Adrenal gland (tissue), 5 donors: ENCODE results near the gene KCNMA1.

Source experiments
- POLR2A ChIP-seq, 2 donors: fragments of 450-650 bp; IDR thresholded peaks; one replicate each; pipeline ENCODE4 v1.6.1; 2017; ENCODE audit warnings: antibody characterized with exemption in 2 of 2, mild to moderate bottlenecking in 2 of 2, moderate library complexity in 1 of 2
- TF ChIP-seq, protein P1 (sequence below), 6 experiments: fragments of 450-650 bp in 4 of 6; fragments of 200-600 bp in 2 of 6; sonication (generic) in 1 of 6; IDR thresholded peaks; 1 replicate in 5 of 6; 2 replicates in 1 of 6; pipeline versions ENCODE4 v1.5.1 to v1.8.0; 2016 to 2021; ENCODE audit warnings: antibody characterized with exemption in 6 of 6, mild to moderate bottlenecking in 2 of 6, moderate library complexity in 1 of 6
- donor health status: DM: no; HTN: no; CAD: no.

DNA sequence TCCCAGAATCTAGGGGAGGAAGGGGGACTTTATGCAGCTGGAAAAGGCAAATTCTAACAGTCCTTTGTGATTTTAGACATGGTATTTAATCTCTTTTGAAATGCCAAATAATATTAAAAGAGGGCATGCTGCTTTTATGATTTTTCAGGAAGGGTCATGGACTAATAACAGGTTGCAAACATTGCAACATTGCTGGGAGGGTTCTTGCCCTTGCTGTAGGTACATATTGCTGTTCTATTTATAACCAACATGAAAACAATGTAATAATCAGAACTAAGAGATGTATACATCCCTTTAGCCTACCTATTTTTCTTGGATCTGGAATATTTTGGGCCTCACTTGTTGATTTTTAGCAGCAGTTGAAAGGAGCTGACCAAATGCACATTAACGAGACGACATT lies 411.6 kb downstream of the KCNMA1 start:
- TF ChIP-seq, protein P1, sequence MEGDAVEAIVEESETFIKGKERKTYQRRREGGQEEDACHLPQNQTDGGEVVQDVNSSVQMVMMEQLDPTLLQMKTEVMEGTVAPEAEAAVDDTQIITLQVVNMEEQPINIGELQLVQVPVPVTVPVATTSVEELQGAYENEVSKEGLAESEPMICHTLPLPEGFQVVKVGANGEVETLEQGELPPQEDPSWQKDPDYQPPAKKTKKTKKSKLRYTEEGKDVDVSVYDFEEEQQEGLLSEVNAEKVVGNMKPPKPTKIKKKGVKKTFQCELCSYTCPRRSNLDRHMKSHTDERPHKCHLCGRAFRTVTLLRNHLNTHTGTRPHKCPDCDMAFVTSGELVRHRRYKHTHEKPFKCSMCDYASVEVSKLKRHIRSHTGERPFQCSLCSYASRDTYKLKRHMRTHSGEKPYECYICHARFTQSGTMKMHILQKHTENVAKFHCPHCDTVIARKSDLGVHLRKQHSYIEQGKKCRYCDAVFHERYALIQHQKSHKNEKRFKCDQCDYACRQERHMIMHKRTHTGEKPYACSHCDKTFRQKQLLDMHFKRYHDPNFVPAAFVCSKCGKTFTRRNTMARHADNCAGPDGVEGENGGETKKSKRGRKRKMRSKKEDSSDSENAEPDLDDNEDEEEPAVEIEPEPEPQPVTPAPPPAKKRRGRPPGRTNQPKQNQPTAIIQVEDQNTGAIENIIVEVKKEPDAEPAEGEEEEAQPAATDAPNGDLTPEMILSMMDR (IDR thresholded peaks at IDR 0.05): no peak
- TF ChIP-seq POLR2A (IDR thresholded peaks at IDR 0.05): no peak
